Measurements from ENCODE around the gene C16orf87. TPM values are rescaled to one million over a fixed set of nuclear protein-coding genes. Genes with fewer than 3 reads are reported as not detected.

The C16orf87 gene
- total RNA-seq, 1 experiment from 2014 or later = 10.2 TPM

DNA sequence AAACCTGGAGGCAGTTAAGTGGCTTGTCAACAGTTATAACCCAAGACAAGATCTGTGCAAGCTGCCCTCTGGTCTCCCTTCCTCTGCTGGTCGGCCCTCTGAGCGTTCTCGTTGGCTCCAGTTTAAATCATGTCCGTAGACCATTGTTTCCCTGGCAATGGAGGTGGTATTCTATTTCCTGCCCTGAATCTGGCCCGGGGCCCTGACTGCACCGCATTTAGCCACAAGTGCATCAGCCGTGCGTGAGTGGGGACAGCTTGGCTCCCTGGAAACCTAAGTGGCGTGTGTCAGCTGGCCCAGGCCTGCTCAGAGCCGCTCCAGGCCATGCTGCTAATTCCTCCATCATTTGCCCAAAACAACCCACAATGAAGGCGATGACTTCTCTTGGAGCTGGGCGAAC is 67.8 kb downstream of the C16orf87 start:
- DNase-seq (ENCODE audit: low read depth, low spot score) (no peak), ATAC-seq (no peak)
- intact Hi-C loops (cut with micrococcal nuclease) = no loop called here
- ChIA-PET CTCF (no interaction called here), RAD21 (ENCODE audit: low non-redundant PET in 1 of 2, low total read pairs in 2 of 2, uncharacterized antibody in 2 of 2, unreplicated experiment in 2 of 2) (no interaction called here), POLR2A (no interaction called here)
- Histone ChIP-seq H3K27me3 (ENCODE audit: insufficient read depth, low read length) (no peaks in the 10 kb centered on the region; the same call in 1 of the 2 replicates), H3K27ac (ENCODE audit: low read depth, low read length) (no peak overlapping the region), H3K4me1 (ENCODE audit: control insufficient read depth in 1 of 2, insufficient read depth in 2 of 2, low read length in 2 of 2) (no peaks in the 10 kb centered on the region), H3K9me2 (ENCODE audit: insufficient read depth) (no peaks in the 10 kb centered on the region), H3K9me3 (ENCODE audit: control insufficient read depth in 1 of 2, insufficient read depth in 1 of 2, low read depth in 1 of 2, low read length in 2 of 2) (no peaks in the 10 kb centered on the region), H3K9ac (ENCODE audit: low read length) (no peak overlapping the region), H2AFZ (ENCODE audit: low read depth, low read length, poor library complexity, severe bottlenecking) (no peak overlapping the region), H3K4me3 (replicated peaks in 1 of 2; ENCODE audit: low read depth in 1 of 2, low read length in 2 of 2) (no peak overlapping the region), H3K36me3 (ENCODE audit: control insufficient read depth in 1 of 2, insufficient read depth in 2 of 2, low read length in 2 of 2) (no peaks in the 10 kb centered on the region), H4K20me1 (ENCODE audit: insufficient read depth) (no peaks in the 10 kb centered on the region), H3K79me2 (ENCODE audit: insufficient read depth, low read length) (no peaks in the 10 kb centered on the region), H3K4me2 (ENCODE audit: low read length) (no peak overlapping the region)
- TF ChIP-seq JUND (IDR thresholded peaks at IDR 0.05) (no peak), SIN3A (IDR thresholded peaks at IDR 0.05; ENCODE audit: low read depth) (no peak), CBX3 (IDR thresholded peaks at IDR 0.05; ENCODE audit: low read depth) (no peak), POLR2AphosphoS5 (IDR thresholded peaks at IDR 0.05; ENCODE audit: low read depth, low read length) (no peak), EZH2 (IDR thresholded peaks at IDR 0.05) (no peak), RAD21 (IDR thresholded peaks at IDR 0.05; ENCODE audit: low read depth) (no peak), SRF (IDR thresholded peaks at IDR 0.05; ENCODE audit: low read depth) (no peak), SP1 (IDR thresholded peaks at IDR 0.05; ENCODE audit: low read depth) (no peak), ZFX (IDR thresholded peaks at IDR 0.05) (no peak), POLR2A (IDR thresholded peaks at IDR 0.05; ENCODE audit: borderline replicate concordance, extremely low read depth, insufficient read depth, insufficient read length) (no peak), FOSL1 (IDR thresholded peaks at IDR 0.05; ENCODE audit: low read depth) (no peak), ZNF274 (IDR thresholded peaks at IDR 0.05; ENCODE audit: low read depth, low read length) (no peak), EGR1 (IDR thresholded peaks at IDR 0.05; ENCODE audit: low read depth) (no peak), YY1 (IDR thresholded peaks at IDR 0.05; ENCODE audit: extremely low read depth, insufficient replicate concordance, low read depth, low read length) (no peak)
- TF ChIP-seq, protein P1, sequence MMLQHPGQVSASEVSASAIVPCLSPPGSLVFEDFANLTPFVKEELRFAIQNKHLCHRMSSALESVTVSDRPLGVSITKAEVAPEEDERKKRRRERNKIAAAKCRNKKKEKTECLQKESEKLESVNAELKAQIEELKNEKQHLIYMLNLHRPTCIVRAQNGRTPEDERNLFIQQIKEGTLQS (IDR thresholded peaks at IDR 0.05) = no peak
- TF ChIP-seq, protein P2, sequence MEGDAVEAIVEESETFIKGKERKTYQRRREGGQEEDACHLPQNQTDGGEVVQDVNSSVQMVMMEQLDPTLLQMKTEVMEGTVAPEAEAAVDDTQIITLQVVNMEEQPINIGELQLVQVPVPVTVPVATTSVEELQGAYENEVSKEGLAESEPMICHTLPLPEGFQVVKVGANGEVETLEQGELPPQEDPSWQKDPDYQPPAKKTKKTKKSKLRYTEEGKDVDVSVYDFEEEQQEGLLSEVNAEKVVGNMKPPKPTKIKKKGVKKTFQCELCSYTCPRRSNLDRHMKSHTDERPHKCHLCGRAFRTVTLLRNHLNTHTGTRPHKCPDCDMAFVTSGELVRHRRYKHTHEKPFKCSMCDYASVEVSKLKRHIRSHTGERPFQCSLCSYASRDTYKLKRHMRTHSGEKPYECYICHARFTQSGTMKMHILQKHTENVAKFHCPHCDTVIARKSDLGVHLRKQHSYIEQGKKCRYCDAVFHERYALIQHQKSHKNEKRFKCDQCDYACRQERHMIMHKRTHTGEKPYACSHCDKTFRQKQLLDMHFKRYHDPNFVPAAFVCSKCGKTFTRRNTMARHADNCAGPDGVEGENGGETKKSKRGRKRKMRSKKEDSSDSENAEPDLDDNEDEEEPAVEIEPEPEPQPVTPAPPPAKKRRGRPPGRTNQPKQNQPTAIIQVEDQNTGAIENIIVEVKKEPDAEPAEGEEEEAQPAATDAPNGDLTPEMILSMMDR (IDR thresholded peaks at IDR 0.05 in 2 of 3, conservative IDR thresholded peaks at IDR 0.05 in 1 of 3; ENCODE audit: borderline replicate concordance in 1 of 3, insufficient read depth in 1 of 3, low read depth in 2 of 3, low read length in 2 of 3) = no peak
- TF ChIP-seq, protein P3, sequence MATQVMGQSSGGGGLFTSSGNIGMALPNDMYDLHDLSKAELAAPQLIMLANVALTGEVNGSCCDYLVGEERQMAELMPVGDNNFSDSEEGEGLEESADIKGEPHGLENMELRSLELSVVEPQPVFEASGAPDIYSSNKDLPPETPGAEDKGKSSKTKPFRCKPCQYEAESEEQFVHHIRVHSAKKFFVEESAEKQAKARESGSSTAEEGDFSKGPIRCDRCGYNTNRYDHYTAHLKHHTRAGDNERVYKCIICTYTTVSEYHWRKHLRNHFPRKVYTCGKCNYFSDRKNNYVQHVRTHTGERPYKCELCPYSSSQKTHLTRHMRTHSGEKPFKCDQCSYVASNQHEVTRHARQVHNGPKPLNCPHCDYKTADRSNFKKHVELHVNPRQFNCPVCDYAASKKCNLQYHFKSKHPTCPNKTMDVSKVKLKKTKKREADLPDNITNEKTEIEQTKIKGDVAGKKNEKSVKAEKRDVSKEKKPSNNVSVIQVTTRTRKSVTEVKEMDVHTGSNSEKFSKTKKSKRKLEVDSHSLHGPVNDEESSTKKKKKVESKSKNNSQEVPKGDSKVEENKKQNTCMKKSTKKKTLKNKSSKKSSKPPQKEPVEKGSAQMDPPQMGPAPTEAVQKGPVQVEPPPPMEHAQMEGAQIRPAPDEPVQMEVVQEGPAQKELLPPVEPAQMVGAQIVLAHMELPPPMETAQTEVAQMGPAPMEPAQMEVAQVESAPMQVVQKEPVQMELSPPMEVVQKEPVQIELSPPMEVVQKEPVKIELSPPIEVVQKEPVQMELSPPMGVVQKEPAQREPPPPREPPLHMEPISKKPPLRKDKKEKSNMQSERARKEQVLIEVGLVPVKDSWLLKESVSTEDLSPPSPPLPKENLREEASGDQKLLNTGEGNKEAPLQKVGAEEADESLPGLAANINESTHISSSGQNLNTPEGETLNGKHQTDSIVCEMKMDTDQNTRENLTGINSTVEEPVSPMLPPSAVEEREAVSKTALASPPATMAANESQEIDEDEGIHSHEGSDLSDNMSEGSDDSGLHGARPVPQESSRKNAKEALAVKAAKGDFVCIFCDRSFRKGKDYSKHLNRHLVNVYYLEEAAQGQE (IDR thresholded peaks at IDR 0.05; ENCODE audit: low read depth) = no peak
- TF ChIP-seq, protein P4, sequence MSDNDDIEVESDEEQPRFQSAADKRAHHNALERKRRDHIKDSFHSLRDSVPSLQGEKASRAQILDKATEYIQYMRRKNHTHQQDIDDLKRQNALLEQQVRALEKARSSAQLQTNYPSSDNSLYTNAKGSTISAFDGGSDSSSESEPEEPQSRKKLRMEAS (IDR thresholded peaks at IDR 0.05) = no peak
- no TSS peak for BruUV-seq (replicated peaks)

Measured in HCT116 (cell line).